WTC11 (cell line): Measurements from ENCODE around the gene RSPH1.

Experiments
- RORB ChIP-seq: fragments of 250-450 bp; sonication (Bioruptor Pico); IDR thresholded peaks from 2 replicates; pipeline ENCODE4 v1.9.0; 2021; ENCODE audit warnings: mild to moderate bottlenecking
- TF ChIP-seq, protein P1 (sequence below): sonication (generic); formaldehyde crosslinking; IDR thresholded peaks from 2 replicates; pipeline ENCODE4 v1.8.0; 2022; ENCODE audit warnings: mild to moderate bottlenecking, missing genetic modification reagents
- TF ChIP-seq, protein P2 (sequence below): sonication (generic); formaldehyde crosslinking; conservative IDR thresholded peaks from 2 replicates; pipeline ENCODE4 v1.8.1; 2022; ENCODE audit warnings: mild to moderate bottlenecking, missing genetic modification reagents
- TF ChIP-seq, protein P3 (sequence below): fragments of 200-600 bp; IDR thresholded peaks from 2 replicates; pipeline ENCODE4 v1.8.0; 2022; ENCODE audit warnings: antibody characterized with exemption

DNA sequence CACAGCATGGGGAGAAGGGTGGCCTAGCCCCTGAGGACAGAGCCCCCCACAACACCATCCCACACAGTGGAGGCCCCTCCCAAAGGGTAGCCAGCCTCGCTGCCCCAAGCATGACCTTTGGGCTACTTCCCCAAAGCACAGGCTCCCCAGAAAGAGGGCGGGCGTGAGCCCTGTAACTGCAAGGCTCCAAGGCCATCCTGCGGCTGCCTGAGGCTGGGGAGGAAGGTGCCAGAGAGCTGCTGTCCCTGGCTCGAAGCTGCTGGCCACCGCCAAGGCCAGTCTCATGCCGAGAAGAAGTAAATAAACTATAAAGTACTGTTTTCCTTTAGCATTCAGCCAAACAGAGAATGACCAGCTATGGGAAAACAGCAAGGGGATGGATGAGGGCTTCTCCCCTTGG lies 64.8 kb downstream of the RSPH1 start:
- no peak for TF ChIP-seq RORB (CRISPR knock-in tag)
- TF ChIP-seq, protein P1, sequence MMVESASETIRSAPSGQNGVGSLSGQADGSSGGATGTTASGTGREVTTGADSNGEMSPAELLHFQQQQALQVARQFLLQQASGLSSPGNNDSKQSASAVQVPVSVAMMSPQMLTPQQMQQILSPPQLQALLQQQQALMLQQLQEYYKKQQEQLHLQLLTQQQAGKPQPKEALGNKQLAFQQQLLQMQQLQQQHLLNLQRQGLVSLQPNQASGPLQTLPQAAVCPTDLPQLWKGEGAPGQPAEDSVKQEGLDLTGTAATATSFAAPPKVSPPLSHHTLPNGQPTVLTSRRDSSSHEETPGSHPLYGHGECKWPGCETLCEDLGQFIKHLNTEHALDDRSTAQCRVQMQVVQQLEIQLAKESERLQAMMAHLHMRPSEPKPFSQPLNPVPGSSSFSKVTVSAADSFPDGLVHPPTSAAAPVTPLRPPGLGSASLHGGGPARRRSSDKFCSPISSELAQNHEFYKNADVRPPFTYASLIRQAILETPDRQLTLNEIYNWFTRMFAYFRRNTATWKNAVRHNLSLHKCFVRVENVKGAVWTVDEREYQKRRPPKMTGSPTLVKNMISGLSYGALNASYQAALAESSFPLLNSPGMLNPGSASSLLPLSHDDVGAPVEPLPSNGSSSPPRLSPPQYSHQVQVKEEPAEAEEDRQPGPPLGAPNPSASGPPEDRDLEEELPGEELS: no peak
- TF ChIP-seq, protein P2, sequence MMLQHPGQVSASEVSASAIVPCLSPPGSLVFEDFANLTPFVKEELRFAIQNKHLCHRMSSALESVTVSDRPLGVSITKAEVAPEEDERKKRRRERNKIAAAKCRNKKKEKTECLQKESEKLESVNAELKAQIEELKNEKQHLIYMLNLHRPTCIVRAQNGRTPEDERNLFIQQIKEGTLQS (CRISPR knock-in tag): no peak
- TF ChIP-seq, protein P3, sequence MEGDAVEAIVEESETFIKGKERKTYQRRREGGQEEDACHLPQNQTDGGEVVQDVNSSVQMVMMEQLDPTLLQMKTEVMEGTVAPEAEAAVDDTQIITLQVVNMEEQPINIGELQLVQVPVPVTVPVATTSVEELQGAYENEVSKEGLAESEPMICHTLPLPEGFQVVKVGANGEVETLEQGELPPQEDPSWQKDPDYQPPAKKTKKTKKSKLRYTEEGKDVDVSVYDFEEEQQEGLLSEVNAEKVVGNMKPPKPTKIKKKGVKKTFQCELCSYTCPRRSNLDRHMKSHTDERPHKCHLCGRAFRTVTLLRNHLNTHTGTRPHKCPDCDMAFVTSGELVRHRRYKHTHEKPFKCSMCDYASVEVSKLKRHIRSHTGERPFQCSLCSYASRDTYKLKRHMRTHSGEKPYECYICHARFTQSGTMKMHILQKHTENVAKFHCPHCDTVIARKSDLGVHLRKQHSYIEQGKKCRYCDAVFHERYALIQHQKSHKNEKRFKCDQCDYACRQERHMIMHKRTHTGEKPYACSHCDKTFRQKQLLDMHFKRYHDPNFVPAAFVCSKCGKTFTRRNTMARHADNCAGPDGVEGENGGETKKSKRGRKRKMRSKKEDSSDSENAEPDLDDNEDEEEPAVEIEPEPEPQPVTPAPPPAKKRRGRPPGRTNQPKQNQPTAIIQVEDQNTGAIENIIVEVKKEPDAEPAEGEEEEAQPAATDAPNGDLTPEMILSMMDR: no peak
